H1 (cell line): ENCODE measurements around the gene DGKH.

Experiments
- CHD2 ChIP-seq: IDR thresholded peaks from 2 replicates; pipeline ENCODE4 v1.6.1; 2012; ENCODE audit warnings: low read length, improper control_type of control experiment
- EZH2 ChIP-seq: fragments of 200-600 bp; sonication (generic); IDR thresholded peaks from 2 replicates; pipeline ENCODE4 v1.7.1; 2012; ENCODE audit warnings: low read depth, mild to moderate bottlenecking, moderate library complexity, low read length, inconsistent platforms; ENCODE audit not compliant: severe bottlenecking
- GABPA ChIP-seq: IDR thresholded peaks from 2 replicates; pipeline ENCODE4 v1.6.1; 2011; ENCODE audit warnings: mild to moderate bottlenecking, low read length, moderate library complexity, borderline replicate concordance; ENCODE audit not compliant: insufficient read depth
- HDAC2 ChIP-seq, 2 experiments: fragments of 300-600 bp in 1 of 2; sonication (generic) in 1 of 2; IDR thresholded peaks; 2 replicates each; pipeline ENCODE4 v1.6.1; 2011 to 2012; ENCODE audit warnings: low read depth in 2 of 2, low read length in 2 of 2, mild to moderate bottlenecking in 2 of 2, moderate library complexity in 2 of 2, borderline replicate concordance in 1 of 2, inconsistent platforms in 1 of 2
- MAX ChIP-seq: IDR thresholded peaks from 2 replicates; pipeline ENCODE4 v1.6.1; 2012; ENCODE audit warnings: inconsistent platforms
- POLR2A ChIP-seq, 2 experiments: IDR thresholded peaks; 1 replicate in 1 of 2; 2 replicates in 1 of 2; pipeline ENCODE4 v1.6.1; 2011; ENCODE audit warnings: low read depth in 2 of 2, low read length in 2 of 2, mild to moderate bottlenecking in 2 of 2; ENCODE audit errors: control extremely low read depth in 1 of 2
- POLR2AphosphoS5 ChIP-seq: IDR thresholded peaks from 2 replicates; pipeline ENCODE4 v1.6.1; 2011; ENCODE audit warnings: low read depth, low read length
- RFX5 ChIP-seq: IDR thresholded peaks from 2 replicates; pipeline ENCODE4 v1.6.1; 2011; ENCODE audit warnings: low read depth, low read length, improper control_type of control experiment, borderline replicate concordance
- YY1 ChIP-seq: IDR thresholded peaks from 2 replicates; pipeline ENCODE4 v1.6.1; 2011; ENCODE audit warnings: low read depth, mild to moderate bottlenecking, low read length
- TF ChIP-seq, protein P1 (sequence below), 3 experiments: IDR thresholded peaks; 1 replicate in 2 of 3; 2 replicates in 1 of 3; pipeline versions ENCODE4 v1.5.1 to v1.6.1; 2011; ENCODE audit warnings: low read length in 3 of 3, mild to moderate bottlenecking in 3 of 3, inconsistent platforms in 2 of 3, low read depth in 1 of 3, moderate library complexity in 1 of 3; ENCODE audit not compliant: insufficient read depth in 1 of 3; ENCODE audit errors: control extremely low read depth in 1 of 3
- TF ChIP-seq, protein P2 (sequence below): IDR thresholded peaks from 2 replicates; pipeline ENCODE4 v1.6.1; 2011; ENCODE audit warnings: low read length, improper control_type of control experiment

DNA sequence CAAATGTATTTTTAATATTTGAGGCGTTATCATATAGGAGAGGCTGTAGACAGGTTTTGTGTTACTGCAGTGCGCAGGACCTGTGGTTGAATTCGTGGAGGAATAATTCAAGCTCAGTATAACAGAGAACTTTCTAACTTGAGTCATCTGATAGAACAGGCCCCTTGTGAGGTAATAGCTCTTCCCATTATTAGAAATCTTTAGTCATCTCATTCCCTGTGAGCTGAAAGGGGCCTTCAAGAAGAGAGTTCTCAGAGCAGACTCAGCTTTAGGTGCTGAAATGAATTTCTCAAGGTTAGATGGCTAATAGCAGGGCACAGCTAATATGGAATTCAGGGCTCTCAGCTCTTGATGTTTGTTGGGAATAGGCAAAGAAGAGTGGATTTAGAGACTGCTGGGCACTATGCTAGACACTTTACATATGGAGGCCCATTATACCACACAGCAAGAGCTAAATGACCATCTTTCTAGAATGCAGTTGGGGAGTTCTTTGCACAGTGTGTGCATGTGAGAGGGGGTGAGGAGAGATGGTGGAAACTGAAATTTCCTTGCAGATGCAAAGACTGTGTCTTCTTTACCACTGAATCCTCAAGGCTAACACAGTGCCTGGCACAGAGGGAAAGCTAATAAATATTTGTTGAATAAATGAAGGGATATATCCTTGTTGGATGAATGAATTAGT is 89.5 kb downstream of the DGKH start:
- TF ChIP-seq POLR2A (IDR thresholded peaks at IDR 0.05; ENCODE audit: control extremely low read depth in 1 of 2, low read depth in 2 of 2, low read length in 2 of 2) (no peak), POLR2AphosphoS5 (no peak), EZH2 (no peak), CHD2 (no peak), HDAC2 (IDR thresholded peaks at IDR 0.05; ENCODE audit: borderline replicate concordance in 1 of 2, low read depth in 2 of 2, low read length in 2 of 2) (no peak), MAX (no peak), RFX5 (no peak), YY1 (no peak), GABPA (no peak)
- TF ChIP-seq, protein P1, sequence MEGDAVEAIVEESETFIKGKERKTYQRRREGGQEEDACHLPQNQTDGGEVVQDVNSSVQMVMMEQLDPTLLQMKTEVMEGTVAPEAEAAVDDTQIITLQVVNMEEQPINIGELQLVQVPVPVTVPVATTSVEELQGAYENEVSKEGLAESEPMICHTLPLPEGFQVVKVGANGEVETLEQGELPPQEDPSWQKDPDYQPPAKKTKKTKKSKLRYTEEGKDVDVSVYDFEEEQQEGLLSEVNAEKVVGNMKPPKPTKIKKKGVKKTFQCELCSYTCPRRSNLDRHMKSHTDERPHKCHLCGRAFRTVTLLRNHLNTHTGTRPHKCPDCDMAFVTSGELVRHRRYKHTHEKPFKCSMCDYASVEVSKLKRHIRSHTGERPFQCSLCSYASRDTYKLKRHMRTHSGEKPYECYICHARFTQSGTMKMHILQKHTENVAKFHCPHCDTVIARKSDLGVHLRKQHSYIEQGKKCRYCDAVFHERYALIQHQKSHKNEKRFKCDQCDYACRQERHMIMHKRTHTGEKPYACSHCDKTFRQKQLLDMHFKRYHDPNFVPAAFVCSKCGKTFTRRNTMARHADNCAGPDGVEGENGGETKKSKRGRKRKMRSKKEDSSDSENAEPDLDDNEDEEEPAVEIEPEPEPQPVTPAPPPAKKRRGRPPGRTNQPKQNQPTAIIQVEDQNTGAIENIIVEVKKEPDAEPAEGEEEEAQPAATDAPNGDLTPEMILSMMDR (IDR thresholded peaks at IDR 0.05; ENCODE audit: control extremely low read depth in 1 of 3, insufficient read depth in 1 of 3, low read depth in 1 of 3, low read length in 3 of 3) = no peak
- TF ChIP-seq, protein P2, sequence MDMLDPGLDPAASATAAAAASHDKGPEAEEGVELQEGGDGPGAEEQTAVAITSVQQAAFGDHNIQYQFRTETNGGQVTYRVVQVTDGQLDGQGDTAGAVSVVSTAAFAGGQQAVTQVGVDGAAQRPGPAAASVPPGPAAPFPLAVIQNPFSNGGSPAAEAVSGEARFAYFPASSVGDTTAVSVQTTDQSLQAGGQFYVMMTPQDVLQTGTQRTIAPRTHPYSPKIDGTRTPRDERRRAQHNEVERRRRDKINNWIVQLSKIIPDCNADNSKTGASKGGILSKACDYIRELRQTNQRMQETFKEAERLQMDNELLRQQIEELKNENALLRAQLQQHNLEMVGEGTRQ = no peak
